ENCODE measurements around the gene ZNF275. TPM values are rescaled to one million over a fixed set of nuclear protein-coding genes. Genes with fewer than 3 reads are reported as not detected.

The ZNF275 gene
- total and polyA plus RNA-seq, 4 donors = 6.2 to 13.9 (median 8.6) TPM

GRCh38 chrX:153334654-153335295 lies 822 bp downstream of the ZNF275 start:
- H3K4me3 ChIP-seq (ENCODE audit: low read depth in 1 of 3, low read length in 3 of 3) = peak overlapping the region; percentile 20 to 69 (median 66)
- peaks cover 0 to 5% (median under 1%) of the 10 kb centered on the region in 4 donors for H3K36me3 ChIP-seq (ENCODE audit: control insufficient read depth in 4 of 4, insufficient read depth in 3 of 4, low read depth in 1 of 4, low read length in 3 of 4)
- H3K4me1 ChIP-seq (ENCODE audit: control insufficient read depth in 4 of 4, insufficient read depth in 4 of 4, low read length in 3 of 4) = peaks cover 2 to 9% (median 6%) of the 10 kb centered on the region in 4 donors
- no peaks in the 10 kb centered on the region for H3K9me3 ChIP-seq (ENCODE audit: control insufficient read depth in 4 of 4, low read length in 3 of 4)
- 10% methylated on average over 16 of the region's 16 CpGs for WGBS
- H3K27ac ChIP-seq (ENCODE audit: low read depth in 1 of 2, low read length in 2 of 2) = peak overlapping the region; percentile 59 to 75
- no peak for TF ChIP-seq RAD21 (IDR thresholded peaks at IDR 0.05)
- no peak for TF ChIP-seq HNF4A (conservative IDR thresholded peaks at IDR 0.05)
- no peak for TF ChIP-seq REST (IDR thresholded peaks at IDR 0.05)
- TF ChIP-seq HNF4G (IDR thresholded peaks at IDR 0.05) = no peak
- TF ChIP-seq, protein P1, sequence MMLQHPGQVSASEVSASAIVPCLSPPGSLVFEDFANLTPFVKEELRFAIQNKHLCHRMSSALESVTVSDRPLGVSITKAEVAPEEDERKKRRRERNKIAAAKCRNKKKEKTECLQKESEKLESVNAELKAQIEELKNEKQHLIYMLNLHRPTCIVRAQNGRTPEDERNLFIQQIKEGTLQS (IDR thresholded peaks at IDR 0.05) = no peak
- no peak for TF ChIP-seq TAF1 (conservative IDR thresholded peaks at IDR 0.05)
- TF ChIP-seq, protein P2, sequence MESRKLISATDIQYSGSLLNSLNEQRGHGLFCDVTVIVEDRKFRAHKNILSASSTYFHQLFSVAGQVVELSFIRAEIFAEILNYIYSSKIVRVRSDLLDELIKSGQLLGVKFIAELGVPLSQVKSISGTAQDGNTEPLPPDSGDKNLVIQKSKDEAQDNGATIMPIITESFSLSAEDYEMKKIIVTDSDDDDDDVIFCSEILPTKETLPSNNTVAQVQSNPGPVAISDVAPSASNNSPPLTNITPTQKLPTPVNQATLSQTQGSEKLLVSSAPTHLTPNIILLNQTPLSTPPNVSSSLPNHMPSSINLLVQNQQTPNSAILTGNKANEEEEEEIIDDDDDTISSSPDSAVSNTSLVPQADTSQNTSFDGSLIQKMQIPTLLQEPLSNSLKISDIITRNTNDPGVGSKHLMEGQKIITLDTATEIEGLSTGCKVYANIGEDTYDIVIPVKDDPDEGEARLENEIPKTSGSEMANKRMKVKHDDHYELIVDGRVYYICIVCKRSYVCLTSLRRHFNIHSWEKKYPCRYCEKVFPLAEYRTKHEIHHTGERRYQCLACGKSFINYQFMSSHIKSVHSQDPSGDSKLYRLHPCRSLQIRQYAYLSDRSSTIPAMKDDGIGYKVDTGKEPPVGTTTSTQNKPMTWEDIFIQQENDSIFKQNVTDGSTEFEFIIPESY (IDR thresholded peaks at IDR 0.05) = no peak
- no peak for TF ChIP-seq CTCF (IDR thresholded peaks at IDR 0.05; ENCODE audit: low read depth, low read length, missing input control)
- TF ChIP-seq, protein P3, sequence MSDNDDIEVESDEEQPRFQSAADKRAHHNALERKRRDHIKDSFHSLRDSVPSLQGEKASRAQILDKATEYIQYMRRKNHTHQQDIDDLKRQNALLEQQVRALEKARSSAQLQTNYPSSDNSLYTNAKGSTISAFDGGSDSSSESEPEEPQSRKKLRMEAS (IDR thresholded peaks at IDR 0.05) = no peak
- no peak for TF ChIP-seq EGR1 (IDR thresholded peaks at IDR 0.05; ENCODE audit: low read depth in 2 of 2)
- no peak for TF ChIP-seq JUND (IDR thresholded peaks at IDR 0.05)
- no peak for TF ChIP-seq FOXA2 (IDR thresholded peaks at IDR 0.05)
- TF ChIP-seq SP1 (IDR thresholded peaks at IDR 0.05) = no peak
- DNase-seq (ENCODE audit: low spot score) = peak; percentile 49
- H3K9ac ChIP-seq (ENCODE audit: low read depth in 1 of 2, low read length in 2 of 2) = peak overlapping the region in 1 of 2 donors; percentile 43
- H3K27me3 ChIP-seq (ENCODE audit: control insufficient read depth in 4 of 4, insufficient read depth in 4 of 4, low read length in 3 of 4) = peaks cover 0 to 2% (median 0%) of the 10 kb centered on the region in 4 donors

Data from liver (tissue), 9 donors.